ENCODE measurements around the gene GRIK2.

DNA sequence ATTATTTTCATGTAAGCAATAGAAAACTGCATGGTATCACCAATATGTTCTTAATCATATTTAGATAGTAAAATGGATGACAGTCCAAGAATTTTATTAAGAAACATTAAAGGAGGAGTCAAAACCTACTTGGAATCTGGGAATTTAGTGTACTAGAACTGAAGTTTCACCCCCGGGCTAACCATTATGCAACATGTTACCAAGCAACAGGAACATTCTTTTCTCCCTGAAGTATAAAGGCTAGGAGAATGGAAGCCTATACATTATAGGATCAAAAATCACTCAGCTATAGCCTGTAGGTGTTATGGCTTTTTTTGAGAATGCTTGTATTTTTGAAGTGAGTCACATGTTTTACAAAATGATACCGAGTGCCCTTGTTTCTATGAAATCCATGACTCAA, 538.3 kb downstream of the GRIK2 start:
- TF ChIP-seq, protein P1, sequence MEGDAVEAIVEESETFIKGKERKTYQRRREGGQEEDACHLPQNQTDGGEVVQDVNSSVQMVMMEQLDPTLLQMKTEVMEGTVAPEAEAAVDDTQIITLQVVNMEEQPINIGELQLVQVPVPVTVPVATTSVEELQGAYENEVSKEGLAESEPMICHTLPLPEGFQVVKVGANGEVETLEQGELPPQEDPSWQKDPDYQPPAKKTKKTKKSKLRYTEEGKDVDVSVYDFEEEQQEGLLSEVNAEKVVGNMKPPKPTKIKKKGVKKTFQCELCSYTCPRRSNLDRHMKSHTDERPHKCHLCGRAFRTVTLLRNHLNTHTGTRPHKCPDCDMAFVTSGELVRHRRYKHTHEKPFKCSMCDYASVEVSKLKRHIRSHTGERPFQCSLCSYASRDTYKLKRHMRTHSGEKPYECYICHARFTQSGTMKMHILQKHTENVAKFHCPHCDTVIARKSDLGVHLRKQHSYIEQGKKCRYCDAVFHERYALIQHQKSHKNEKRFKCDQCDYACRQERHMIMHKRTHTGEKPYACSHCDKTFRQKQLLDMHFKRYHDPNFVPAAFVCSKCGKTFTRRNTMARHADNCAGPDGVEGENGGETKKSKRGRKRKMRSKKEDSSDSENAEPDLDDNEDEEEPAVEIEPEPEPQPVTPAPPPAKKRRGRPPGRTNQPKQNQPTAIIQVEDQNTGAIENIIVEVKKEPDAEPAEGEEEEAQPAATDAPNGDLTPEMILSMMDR (IDR thresholded peaks at IDR 0.05), result no peak
- no peak for TF ChIP-seq POLR2A (IDR thresholded peaks at IDR 0.05)

All from thyroid gland (tissue), 4 donors.